Measurements from ENCODE around the gene EPHA3.

EPHA3 gene

DNA sequence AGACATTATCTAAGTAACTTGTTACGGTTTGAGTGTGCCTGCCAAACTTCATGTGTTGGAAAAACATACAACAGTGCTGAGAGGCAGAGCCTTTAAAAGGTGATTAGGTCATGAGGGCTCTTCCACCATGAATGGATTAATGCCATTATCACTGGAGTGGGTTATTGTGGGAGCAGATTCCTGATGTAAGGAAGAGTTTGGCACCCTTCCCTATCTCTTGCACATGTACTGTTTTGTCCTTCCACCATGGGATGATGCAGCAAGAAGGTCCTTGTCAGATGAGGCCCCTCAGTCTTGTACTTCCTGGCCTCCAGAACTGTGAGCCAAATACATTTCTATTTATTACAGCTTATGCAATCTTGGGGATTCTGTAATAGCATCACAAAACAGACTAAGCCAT lies 413.9 kb downstream of the EPHA3 start:
- Histone ChIP-seq H3K27me3 (ENCODE audit: insufficient read depth, low read length, poor library complexity, severe bottlenecking) (no peaks in the 10 kb centered on the region), H3K36me3 (ENCODE audit: insufficient read depth, low read length) (no peaks in the 10 kb centered on the region), H3K79me2 (ENCODE audit: insufficient read depth, low read length) (no peaks in the 10 kb centered on the region), H2AFZ (ENCODE audit: low read length) (no peak overlapping the region), H3F3A (ENCODE audit: low read depth) (no peaks in the 10 kb centered on the region), H3K4me3 (ENCODE audit: low read length, poor library complexity, severe bottlenecking) (no peak overlapping the region), H3K4me2 (ENCODE audit: low read depth, low read length, poor library complexity, severe bottlenecking) (no peak overlapping the region), H3K9me3 (ENCODE audit: insufficient read depth, low read depth, low read length) (no peaks in the 10 kb centered on the region), H3K9ac (ENCODE audit: low read depth, low read length, poor library complexity, severe bottlenecking) (no peak overlapping the region), H3K9me2 (replicated peaks; ENCODE audit: low read depth, low read length) (no peaks in the 10 kb centered on the region), H3K4me1 (ENCODE audit: insufficient read depth, low read length, poor library complexity, severe bottlenecking) (no peaks in the 10 kb centered on the region), H4K20me1 (ENCODE audit: insufficient read depth, low read length, poor library complexity, severe bottlenecking) (no peaks in the 10 kb centered on the region)
- TF ChIP-seq EZH2phosphoT487 (IDR thresholded peaks at IDR 0.05; ENCODE audit: borderline replicate concordance) (no peak), CTCF (conservative IDR thresholded peaks at IDR 0.05; ENCODE audit: low read length) (no peak)

GRCh38 chr3:89522155-89522554 lies 414.7 kb downstream of the EPHA3 start:
- Histone ChIP-seq H3F3A (ENCODE audit: low read depth) (no peaks in the 10 kb centered on the region), H3K9me2 (replicated peaks; ENCODE audit: low read depth, low read length) (no peaks in the 10 kb centered on the region), H3K4me3 (ENCODE audit: low read length, poor library complexity, severe bottlenecking) (no peak overlapping the region), H3K9ac (ENCODE audit: low read depth, low read length, poor library complexity, severe bottlenecking) (no peak overlapping the region), H3K36me3 (ENCODE audit: insufficient read depth, low read length) (no peaks in the 10 kb centered on the region), H3K9me3 (ENCODE audit: insufficient read depth, low read depth, low read length) (no peaks in the 10 kb centered on the region), H2AFZ (ENCODE audit: low read length) (no peak overlapping the region), H3K4me1 (ENCODE audit: insufficient read depth, low read length, poor library complexity, severe bottlenecking) (no peaks in the 10 kb centered on the region), H3K79me2 (ENCODE audit: insufficient read depth, low read length) (no peaks in the 10 kb centered on the region), H3K27me3 (ENCODE audit: insufficient read depth, low read length, poor library complexity, severe bottlenecking) (no peaks in the 10 kb centered on the region), H4K20me1 (ENCODE audit: insufficient read depth, low read length, poor library complexity, severe bottlenecking) (no peaks in the 10 kb centered on the region), H3K4me2 (ENCODE audit: low read depth, low read length, poor library complexity, severe bottlenecking) (no peak overlapping the region)
- TF ChIP-seq CTCF (conservative IDR thresholded peaks at IDR 0.05; ENCODE audit: low read length) (no peak), EZH2phosphoT487 (IDR thresholded peaks at IDR 0.05; ENCODE audit: borderline replicate concordance) (no peak)

- Histone ChIP-seq H3K27me3 (ENCODE audit: insufficient read depth, low read length, poor library complexity, severe bottlenecking) (no peaks in the 10 kb centered on the region), H3K9ac (ENCODE audit: low read depth, low read length, poor library complexity, severe bottlenecking) (no peak overlapping the region), H3K79me2 (ENCODE audit: insufficient read depth, low read length) (no peaks in the 10 kb centered on the region), H3K9me3 (ENCODE audit: insufficient read depth, low read depth, low read length) (no peaks in the 10 kb centered on the region), H4K20me1 (ENCODE audit: insufficient read depth, low read length, poor library complexity, severe bottlenecking) (no peaks in the 10 kb centered on the region), H3K4me3 (ENCODE audit: low read length, poor library complexity, severe bottlenecking) (no peak overlapping the region), H2AFZ (ENCODE audit: low read length) (no peak overlapping the region), H3K4me2 (ENCODE audit: low read depth, low read length, poor library complexity, severe bottlenecking) (no peak overlapping the region), H3F3A (ENCODE audit: low read depth) (no peaks in the 10 kb centered on the region), H3K36me3 (ENCODE audit: insufficient read depth, low read length) (no peaks in the 10 kb centered on the region), H3K4me1 (ENCODE audit: insufficient read depth, low read length, poor library complexity, severe bottlenecking) (no peaks in the 10 kb centered on the region), H3K9me2 (replicated peaks; ENCODE audit: low read depth, low read length) (no peaks in the 10 kb centered on the region)
- TF ChIP-seq CTCF (conservative IDR thresholded peaks at IDR 0.05; ENCODE audit: low read length): no peak
- no peak for TF ChIP-seq EZH2phosphoT487 (IDR thresholded peaks at IDR 0.05; ENCODE audit: borderline replicate concordance)
These were observed 418.2 kb downstream of the EPHA3 start for GRCh38 chr3:89525609-89526008.
